Heart left ventricle (tissue), 13 donors: ENCODE data around the gene GPBP1.

ENCODE experiments used
- CTCF ChIP-seq, 12 donors: fragments of 200-600 bp; sonication (generic) in 4 of 12; IDR thresholded peaks; one replicate each; pipeline versions ENCODE4 v1.5.0 to v1.8.0; 2018 to 2022; ENCODE audit warnings: antibody characterized with exemption in 12 of 12, mild to moderate bottlenecking in 5 of 12
- POLR2A ChIP-seq, 2 donors: fragments of 450-650 bp; IDR thresholded peaks; one replicate each; pipeline ENCODE4 v1.6.1; 2017; ENCODE audit warnings: antibody characterized with exemption in 2 of 2, mild to moderate bottlenecking in 2 of 2, moderate library complexity in 2 of 2
- donor health status: ischemic (EF 13 %, LVEDD 7.1; RV severe dilation, severe dysfunction).
- donor health status: DM: no; HTN: yes; CAD: no.
- donor health status: DM: no; HTN: no; CAD: no.
- donor health status: ischemic (EF 25% LVEDD 6.9; RV normal size, moderate dysfunction).
- donor health status: ischemic (EF 25% LVEDD 5.7; RV mildly dilated, moderate dysfunction).
- donor health status: ischemic (EF 35%, LVEDD 5.7; RV mildly dilated, moderate dysfunction).
- donor health status: nonischemic (EF 11% LVEDD 7.7; RV severe dilation, severe dysfunction).
- donor health status: DM: yes; HTN: yes; CAD: no.
- donor health status: PGD.
- donor health status: ischemic (EF 29% LVEDD 5.4; RV normal size, mild dysfunction).
- donor health status: nonischemic (EF 23%, LVEDD 6.1; RV moderate dilation, normal function).

GRCh38 chr5:57215629-57216195, 41.9 kb downstream of the GPBP1 start:
- TF ChIP-seq CTCF (IDR thresholded peaks at IDR 0.05) (no peak), POLR2A (IDR thresholded peaks at IDR 0.05) (no peak)
